HL-60 (cell line): ENCODE results near the gene PABPN1L.

ENCODE experiments used
- CTCF ChIP-seq: IDR thresholded peaks from one replicate; pipeline ENCODE4 v1.5.1; 2011; ENCODE audit warnings: low read length, control low read depth, inconsistent platforms; ENCODE audit not compliant: insufficient read depth
- GABPA ChIP-seq: IDR thresholded peaks from 2 replicates; pipeline ENCODE4 v1.6.1; 2012; ENCODE audit warnings: low read depth
- POLR2AphosphoS5 ChIP-seq: IDR thresholded peaks from 2 replicates; pipeline ENCODE4 v1.6.1; 2012; ENCODE audit warnings: low read depth
- REST ChIP-seq: IDR thresholded peaks from 2 replicates; pipeline ENCODE4 v1.6.1; 2012; ENCODE audit warnings: low read depth; ENCODE audit not compliant: insufficient replicate concordance
- SPI1 ChIP-seq: IDR thresholded peaks from 2 replicates; pipeline ENCODE4 v1.6.1; 2012; ENCODE audit warnings: low read depth, mild to moderate bottlenecking, borderline replicate concordance

GRCh38 chr16:88841521-88842307 lies 24.7 kb downstream of the PABPN1L start:
- TF ChIP-seq SPI1, result no peak
- TF ChIP-seq CTCF, result no peak
- no peak for TF ChIP-seq REST
- no peak for TF ChIP-seq POLR2AphosphoS5
- TF ChIP-seq GABPA, result no peak
